Measurements from ENCODE around the gene DPP7.

Gene DPP7

DNA sequence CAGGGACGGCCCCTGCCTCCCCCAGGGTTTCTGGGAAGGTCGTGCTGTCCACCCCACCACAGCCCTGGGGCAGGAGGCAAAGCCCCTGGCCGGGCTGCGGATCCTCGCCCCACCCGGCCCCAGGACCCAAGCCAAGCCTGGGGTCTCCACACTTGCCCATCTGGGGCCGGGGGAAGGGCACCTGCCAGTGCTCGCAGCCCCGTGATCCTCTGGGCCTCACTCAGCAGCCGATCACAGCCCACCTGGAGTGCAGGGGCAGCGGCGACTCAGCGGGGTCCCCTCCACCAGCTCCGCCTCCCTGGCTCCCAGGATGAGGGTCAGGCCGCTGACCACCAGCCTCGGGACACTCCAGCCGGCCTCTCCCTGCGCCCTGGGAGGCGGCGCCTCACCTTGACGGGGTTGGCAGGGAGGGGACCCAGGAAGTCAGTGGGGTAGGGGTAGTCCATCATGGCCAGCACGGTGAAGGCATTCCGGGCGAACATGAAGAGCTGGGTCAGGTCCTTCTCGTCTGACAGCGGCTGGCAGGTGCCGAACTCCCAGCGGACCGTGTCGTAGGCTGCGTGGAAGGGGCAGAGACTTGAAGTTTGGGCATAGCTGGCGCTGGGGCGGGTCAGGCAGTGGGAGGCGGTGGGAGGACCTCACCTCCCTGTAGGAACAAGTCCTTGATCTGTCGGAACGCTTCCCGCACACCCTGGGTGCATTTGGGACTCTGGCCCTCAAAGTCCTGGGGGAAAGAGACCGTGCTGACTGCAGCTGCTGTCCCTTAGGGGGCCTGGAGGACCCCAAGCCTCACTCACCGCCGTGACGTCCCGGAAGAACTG lies 1.8 kb downstream of the DPP7 start:
- no peak for DNase-seq

DNA sequence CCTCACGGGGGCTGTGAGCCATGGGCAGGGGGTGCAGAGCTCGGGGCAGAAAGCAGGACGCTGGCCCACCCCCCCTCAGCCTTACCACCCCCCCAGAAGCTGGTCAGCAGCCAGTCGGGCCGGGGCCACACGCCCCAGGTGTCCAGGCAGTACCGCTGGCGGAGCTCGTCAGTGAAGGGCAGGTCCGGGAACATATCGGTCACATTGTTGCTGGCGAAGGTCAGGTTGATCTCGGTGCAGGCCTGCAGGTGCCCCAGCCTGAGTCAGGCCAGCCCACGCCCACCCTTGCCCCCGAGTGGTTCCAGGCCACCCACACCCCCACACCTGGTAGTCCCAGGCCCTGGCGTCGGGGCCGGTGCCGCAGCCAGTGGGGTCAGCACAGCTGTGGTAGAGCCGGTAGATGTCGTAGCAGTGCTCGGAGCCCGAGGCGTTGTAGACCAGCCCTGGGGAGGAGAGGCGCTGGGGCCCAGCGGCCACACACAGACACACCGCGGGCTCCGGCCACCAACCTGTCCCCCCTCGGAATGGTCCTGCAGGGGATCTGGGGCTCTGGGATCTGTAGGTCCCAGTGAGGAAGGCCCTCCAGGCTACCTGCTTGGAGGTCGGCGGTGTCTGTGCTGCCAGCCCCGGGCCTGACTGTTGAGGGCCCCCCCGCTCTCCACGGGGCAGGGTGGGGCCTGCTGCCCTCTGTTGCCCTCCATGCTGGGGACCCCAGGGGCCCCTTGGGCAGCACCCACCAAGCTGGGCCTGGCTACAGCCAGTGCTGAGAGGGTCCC lies 2.6 kb downstream of the DPP7 start:
- no peak for DNase-seq

DNA sequence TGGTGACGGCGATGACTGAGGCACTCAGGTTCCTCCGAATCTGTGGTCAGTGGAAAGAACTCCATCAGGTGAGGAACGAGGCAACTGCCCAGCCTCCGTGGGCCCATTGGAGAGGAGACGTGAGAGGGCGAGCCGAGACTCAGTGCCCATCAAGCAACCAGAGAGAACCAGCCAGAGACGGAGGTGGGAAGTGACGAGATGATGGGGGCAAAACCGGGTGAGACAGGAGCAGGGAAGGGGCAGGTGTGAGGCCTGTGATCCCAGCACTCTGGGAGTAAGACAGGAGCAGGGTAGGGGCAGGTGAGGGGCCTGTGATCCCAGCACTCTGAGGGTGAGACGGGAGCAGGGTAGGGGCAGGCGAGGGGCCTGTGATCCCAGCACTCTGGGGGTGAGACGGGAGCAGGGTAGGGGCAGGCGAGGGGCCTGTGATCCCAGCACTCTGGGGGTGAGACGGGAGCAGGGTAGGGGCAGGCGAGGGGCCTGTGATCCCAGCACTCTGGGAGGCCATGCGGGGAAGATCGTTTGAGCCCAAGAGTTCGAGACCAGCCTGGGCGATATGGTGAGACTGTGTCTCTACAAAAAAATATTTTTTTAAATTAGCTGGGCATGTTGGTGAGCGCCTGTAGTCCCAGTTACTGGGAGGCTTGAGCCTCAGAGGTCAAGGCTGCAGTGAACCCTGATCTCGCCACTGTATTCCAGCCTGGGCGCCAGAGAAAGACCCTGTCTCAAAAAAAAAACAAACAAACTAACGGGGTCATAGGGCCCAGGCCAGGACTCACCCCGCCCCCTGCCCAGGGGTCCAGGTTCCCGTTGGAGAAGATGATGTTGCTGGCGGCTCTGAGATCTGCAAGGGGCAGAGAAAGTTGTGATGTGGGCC lies 3.4 kb downstream of the DPP7 start:
- no peak for DNase-seq

DNA sequence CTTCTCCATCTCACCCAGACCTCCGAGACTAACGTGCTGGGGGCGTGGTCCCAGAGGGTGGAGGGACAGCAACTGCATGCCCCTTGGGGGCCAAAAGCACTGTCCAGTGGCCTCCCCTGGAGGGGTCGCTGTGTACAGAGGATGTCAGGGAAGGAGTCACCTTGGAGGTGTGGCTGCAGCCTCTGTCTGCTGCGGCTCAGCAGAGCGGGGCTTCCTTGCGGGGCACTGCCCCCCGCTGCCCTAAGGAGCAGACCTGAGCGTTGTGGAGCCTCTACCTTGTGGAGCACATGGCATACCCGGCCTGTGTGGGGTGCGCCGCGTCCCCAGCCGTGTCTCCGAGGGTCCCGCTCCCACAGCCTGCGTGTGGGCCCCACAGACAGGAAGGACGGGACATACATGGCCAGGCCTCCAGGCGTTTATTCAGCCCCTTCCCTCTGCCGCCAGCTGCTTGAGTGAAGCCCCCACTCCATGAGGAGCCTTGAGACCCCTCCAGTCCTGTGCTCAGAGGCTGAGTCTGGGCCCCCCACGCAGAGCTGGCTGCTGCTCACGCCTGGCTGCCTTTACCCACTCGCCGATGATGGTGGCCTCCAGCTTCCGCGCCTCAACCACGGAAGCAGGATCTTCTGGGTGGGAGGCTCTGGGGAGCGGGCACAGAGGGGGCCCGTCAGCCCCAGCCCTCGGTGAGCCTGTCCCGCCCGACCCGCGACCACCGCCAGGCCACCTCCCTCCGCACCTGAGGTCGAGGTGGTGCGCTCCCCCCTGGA lies 4.2 kb downstream of the DPP7 start:
- DNase-seq = no peak

DNA sequence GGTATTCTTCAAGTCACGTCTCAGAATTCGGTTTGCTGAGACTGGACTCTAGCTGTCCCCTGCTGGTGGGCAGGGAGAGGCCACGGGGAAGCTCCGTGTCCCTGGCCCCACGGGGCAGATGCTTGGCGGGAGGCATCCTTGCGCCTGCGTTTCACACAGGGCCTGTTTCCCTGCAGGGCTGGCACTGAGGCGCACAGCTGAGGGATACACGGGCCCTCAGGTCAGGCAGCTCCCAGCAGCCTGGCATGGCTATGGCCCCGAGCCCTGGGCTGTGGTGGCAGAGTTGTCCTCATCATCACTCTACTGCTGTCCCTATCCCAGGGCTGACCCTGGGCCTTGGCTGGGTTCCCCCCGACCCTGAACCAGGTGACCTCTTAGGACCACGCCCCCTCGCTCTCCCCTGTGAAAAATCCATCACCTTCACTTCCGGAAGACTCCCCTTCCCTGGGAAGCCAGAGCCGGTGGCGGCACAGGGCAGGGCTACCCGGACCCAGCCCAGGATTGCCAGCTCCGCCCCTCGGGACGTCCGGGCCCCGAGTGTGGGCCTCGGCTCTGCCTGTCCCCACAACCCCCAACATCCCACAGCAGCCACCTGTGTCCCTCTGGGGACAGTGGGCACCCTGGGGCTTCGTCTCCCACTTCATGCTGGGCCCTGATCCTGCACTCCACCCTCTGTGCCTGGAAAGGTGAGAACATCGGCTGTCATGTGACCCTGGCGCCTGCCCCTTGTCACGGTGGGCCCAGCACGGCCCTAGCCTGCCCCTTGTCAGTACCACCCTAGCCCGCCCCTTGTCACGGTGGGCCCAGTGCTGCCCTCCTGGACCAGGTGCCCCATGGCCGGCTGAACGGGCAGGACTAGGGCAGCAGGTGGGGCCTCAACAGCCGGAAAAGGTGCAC lies 5.0 kb downstream of the DPP7 start:
- no peak for DNase-seq

DNA sequence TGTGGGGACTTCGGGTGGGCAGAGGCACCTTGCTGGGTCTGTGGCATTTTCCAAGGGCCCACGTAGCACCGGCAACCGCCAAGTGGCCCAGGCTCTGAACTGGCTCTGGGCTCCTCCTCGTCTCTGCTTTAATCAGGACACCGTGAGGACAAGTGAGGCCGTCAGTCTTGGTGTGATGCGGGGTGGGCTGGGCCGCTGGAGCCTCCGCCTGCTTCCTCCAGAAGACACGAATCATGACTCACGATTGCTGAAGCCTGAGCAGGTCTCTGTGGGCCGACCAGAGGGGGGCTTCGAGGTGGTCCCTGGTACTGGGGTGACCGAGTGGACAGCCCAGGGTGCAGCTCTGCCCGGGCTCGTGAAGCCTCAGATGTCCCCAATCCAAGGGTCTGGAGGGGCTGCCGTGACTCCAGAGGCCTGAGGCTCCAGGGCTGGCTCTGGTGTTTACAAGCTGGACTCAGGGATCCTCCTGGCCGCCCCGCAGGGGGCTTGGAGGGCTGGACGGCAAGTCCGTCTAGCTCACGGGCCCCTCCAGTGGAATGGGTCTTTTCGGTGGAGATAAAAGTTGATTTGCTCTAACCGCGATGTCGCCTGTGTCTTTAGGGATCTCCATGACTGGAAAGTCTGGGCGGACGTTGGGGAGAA lies 5.8 kb downstream of the DPP7 start:
- no peak for DNase-seq

DNA sequence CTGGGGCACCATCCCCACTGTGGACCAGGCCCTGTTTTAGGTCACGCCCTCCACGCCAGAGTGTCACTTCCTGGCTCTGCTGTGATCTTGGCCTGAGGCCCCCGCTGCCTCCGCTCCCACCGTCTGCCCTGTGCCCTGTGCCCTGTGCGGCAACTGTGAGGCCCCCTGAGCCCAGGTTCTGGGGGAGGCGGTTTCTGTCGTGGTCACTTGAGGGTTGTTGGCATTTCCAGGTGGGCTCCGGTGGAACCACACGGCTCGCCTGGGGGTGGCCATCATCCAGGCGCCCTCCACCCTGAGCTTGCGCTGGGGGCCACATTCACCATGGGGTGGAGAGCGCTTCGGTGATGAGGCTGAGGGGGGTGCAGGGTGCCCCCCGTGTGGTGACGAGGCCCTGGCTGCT lies 6.6 kb downstream of the DPP7 start:
- DNase-seq = no peak

DNA sequence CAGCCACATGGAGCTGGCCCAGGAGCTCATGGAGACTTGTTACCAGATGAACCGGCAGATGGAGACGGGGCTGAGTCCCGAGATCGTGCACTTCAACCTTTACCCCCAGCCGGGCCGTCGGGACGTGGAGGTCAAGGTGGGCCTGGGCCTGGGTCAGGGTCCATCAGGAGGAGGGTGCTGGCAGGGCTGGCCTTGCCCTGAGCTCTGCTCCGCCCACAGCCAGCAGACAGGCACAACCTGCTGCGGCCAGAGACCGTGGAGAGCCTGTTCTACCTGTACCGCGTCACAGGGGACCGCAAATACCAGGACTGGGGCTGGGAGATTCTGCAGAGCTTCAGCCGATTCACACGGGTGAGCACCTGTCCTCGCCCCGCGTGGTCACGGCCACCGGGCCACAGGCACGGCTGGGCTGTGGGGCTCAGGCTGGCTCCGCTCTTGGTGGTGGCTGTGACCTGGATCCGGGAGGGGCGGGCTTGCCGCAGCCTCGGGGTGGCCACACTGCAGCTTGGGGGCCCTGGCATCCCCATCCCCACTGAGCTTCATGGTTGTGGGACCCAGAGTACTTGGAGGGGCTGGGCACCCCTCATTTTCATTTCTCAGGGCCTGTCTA lies 7.1 kb downstream of the DPP7 start:
- no peak for DNase-seq

DNA sequence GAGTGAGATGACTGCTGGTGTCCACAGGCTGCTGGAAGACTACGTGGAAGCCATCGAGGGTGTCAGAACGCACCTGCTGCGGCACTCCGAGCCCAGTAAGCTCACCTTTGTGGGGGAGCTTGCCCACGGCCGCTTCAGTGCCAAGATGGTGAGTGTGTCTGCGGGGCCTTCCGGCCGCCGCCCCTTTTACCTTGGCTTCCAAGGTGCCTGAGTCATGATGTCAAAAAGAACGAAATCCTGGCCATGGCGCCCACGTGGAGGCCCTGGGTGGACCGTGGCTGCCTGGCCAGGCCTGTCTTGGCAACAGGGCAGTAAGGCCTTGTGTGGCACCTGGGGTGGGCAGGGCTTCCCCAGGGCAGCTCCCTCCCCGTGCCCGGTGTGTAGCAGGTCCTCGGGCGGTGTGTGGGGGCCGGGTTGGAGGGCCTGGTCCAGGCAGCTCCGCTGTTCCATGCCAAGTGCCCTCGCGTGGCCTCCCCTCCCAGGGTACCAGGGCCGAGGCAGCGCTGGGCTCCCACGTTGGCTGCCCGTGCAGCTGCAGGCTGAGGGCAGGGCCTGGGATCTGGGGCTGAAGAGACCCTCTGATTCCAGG lies 7.8 kb downstream of the DPP7 start:
- no peak for DNase-seq

DNA sequence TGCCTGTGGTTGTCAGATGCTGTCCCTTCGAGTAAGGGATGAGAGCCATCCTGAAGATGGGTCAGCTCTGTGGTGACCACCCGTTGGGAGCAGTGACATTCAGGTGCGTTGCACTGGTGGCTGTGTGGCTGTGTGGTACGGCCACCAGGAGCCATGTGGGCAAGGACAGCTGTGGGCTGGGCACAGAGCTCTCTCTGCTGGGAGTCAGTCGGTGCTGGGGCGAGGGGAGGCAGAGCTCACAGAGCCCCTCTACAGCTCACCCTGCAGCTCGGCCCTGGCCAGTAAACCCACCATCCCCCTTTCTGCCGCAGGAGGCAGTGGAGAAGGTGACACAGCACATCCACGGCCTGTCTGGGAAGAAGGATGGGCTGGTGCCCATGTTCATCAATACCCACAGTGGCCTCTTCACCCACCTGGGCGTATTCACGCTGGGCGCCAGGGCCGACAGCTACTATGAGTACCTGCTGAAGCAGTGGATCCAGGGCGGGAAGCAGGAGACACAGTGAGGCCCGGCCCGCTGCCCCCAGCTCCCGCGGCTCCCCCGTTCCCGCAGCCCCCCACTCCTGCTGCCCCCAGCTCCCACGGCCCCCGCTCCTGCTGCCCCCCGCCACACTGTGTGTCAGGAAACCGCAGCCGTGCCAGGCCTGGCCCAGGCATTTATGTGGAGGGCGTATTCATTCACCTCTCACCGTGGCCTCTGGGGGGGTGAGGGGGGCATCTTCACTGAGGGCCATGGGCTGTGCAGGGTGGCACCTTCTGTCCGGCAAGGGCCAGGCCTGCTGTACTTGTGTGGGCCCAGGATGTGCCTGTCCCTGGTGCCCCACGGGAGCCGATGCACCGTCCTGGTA lies 8.5 kb downstream of the DPP7 start:
- DNase-seq = no peak

DNA sequence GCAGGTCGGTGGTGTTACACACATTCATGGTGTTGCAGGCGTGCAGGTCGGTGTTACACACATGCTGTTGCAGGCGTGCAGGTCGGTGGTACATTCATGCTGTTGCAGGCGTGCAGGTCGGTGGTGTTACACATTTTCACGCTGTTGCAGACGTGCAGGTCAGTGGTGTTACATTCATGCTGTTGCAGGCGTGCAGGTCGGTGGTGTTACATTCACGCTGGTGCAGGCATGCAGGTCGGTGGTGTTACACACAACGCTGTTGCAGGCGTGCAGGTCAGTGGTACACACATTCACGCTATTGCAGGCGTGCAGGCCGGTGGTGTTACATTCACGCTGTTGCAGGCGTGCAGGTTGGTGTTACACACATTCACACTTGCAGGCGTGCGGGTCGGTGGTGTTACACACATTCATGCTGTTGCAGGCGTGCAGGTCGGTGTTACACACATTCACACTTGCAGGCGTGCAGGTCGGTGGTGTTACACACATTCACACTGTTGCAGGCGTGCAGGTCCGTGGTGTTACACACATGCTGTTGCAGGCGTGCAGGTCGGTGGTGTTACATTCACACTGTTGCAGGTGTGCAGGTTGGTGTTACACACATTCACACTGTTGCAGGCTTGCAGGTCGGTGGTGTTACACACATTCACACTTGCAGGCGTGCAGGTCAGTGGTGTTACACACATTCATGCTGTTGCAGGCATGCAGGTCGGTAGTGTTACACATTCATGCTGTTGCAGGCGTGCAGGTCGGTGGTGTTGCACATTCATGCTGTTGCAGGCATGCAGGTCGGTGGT lies 11.1 kb downstream of the DPP7 start:
- no peak for DNase-seq

DNA sequence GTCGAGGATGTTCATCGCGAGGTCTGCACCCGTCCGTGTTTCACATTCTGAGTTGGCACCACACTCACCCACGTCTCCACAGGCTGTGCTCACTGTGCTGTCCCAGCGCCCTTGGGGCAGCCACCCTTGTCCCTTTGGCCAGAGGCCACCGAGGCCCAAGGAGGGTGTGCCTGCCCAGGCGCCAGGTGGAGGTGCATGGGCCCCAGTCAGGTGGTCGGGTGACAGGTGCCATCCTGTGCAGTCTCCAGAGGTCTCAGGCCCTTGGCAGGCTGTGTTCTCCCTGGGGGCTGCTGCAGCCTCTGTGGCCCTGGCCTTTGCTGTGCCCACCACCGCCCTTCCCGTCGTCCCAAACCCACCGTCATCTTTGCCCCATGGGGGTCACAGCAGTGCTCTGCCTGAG lies 15.3 kb downstream of the DPP7 start:
- no peak for DNase-seq

DNA sequence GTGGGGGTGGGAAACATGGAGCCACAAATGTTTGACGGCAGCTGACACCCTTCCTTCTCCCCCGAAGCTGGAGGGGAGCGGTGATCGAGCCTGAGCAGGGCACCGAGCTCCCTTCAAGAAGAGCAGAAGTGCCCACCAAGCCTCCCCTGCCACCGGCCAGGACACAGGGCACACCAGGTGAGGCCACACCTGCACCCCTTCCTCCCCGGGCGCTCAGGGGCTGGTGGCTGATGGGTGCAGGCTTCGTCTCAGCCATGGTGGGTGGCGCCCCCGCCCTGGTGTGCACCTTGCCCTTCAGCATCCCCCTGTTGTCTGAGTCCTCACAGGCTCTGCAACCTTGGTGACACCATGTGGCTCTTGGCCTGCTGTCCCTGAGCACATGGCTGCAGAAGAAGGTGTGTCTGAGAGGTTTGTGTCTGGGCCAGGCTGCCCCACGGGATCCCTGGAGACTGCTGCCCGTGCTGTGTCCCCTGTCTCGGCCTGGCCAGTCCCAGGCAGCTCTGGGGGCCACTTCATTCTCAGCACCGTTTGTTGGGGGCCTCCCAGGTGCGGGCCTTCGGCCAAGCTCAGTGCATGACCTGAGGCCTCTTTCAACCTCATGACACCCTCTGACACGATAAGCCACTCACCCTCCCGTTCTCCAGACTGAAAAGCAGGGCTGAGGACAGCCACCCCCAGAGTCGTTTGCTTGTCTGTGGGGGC lies 16.6 kb downstream of the DPP7 start:
- no peak for DNase-seq

DNA sequence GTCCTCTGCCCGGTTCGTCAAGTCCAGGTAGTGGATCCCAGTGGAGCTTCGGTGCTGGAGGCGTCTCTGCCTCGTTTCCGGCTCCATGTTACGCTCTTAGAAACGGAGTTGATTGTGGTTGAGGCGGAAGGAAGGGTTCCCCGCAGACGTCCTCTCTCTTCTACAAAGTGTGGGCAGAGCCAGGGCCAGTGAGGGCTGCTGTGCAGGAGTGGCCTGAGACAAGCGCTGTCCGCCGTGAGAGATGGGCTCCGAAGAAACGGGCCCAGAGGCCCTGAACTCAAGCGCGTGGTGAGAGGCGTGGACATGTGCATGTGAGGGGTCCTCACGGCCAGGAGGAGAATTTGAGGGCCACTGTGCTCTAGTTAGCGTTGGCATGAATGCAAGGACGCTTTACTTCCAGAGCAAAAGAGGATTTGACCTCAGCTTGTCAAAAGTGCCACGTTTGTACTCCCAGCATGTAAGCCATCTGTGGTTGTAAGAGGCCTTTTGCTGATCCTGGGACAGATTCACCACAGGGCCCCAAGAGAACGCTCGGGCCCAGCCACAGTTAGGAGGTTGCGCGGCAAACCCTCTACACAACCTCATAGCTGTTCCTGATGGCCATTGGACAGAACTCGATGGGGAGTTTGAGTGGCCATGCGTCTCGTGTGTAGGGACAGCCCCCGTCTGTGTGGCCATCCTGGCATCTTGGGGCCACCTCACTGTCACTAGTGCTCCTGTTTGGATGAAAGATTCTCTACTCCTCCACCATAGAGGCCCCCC lies 17.6 kb downstream of the DPP7 start:
- no peak for DNase-seq

Data from amygdala (tissue), 56 donors.